CD4-positive, alpha-beta T cell treated with Interleukin-17A for 1 hour (primary cell): ENCODE measurements around the gene ACP7.
"Not testable (repeated sequence)": the region's sequence is repeated elsewhere in the genome, so short reads cannot be mapped to it uniquely, and the experiment has no call there.

Experiments used
- DNase-seq: peaks from one replicate; pipeline ENCODE4 v3.0.0-alpha.2; 2020

Gene ACP7

DNA sequence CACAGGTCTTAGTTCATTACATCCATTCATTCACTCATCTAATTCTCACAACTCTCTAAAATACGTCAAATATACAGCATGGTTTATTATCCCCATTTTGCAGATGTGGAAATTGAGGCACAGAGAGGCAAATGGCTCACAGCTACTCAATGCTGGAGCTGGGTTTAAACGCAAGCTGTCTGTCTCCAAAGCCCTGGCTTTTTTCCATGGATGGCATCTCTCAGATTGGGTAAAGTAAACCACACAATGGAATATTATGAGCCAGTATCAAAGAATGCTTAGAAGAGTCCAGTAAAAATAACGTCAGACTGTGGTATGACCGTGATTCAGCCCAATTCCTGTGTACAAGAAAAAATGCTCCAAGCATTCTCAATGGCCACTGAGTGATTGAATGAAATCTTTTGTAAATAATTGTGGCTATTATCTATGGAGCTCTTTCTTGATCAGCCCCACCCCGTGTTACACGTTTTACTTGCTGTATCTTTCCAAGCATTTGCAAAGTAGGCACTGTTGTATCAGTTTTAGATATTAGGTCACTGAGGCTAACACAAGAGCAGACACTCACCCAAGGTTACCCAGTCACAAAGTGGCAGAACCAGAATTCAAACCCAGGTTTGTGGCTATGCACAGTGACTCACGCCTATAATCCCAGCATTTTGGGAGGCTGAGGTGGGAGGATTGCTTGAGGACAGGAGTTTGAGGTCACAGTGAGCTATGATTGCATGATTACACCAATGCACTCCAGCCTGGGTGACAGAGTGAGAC is 5.5 kb upstream of the ACP7 start:
- DNase-seq, result no peak

DNA sequence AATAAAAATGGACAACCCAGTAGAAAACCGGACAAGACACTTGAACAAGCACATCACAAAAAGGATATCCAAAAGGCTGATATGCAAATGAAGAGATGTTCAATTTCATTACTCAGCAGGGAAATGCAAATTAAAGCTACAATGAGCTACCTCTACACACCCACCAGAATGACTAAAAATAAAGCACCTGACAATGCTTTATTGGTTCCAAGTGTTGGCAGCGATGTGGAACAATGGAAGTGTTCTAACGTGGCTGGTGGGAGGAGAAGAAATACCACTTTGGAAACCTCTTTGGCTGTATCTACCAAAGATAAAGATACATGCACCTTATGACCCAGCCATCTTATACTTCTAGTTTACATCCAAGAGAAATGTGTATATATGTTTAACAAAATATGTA is 3.7 kb upstream of the ACP7 start:
- no peak for DNase-seq

DNA sequence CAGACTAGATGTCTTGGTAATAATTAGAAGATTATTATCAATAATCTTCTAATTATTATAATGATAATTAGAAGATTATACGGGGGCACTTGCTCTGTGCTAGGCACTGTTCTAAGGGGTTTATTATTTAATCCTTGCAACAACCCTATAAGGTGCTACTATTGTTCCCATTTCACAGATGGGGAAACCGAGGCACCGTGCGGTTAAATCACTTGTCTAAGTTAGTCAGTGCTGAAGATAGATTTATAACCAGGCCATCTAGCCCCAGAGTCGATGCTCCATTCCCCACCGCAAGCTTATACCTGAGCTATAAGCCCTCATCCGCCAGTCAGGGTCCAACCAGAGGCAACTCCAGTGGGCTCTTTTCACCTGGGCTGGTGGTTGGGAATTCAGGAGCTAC is 2.0 kb upstream of the ACP7 start:
- DNase-seq, result no peak

DNA sequence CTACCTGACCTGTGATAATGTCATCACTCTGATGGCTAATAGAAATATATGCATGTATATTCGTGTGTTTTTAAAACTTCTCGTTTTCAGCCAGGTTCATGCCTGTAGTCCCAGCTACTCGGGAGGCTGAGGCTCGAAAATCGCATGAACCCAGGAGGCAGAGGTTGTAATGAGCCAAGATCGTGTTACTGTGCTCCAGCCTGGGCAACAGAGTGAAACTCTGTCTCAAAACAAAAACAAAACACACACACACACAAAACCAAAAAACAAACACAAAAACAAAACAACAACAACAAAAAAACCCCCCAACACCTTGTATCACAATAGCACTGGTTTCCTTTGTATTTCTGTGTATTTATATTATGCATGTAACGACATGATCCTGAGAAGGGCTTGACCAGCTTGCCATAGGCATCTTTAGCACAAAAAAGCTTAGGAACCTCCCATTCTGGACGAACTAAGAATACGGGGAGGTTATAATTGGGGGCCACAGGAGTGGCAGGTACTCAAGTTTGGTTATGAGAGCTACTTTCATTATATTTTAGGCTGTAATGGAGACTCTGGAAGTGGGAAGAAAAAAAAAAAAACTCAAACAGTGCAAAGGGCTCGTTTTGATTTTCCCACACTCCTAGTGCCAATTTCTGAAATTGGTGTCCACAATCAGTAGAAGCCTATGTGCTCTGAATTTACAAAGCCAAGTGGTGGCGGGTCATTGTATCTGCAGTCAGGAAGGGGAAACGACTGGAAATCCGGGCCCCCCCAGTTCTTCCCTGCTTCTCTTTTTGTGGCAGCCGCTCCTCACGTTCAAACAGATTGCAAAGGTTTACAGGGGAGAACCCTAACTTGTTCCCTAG is 1.2 kb upstream of the ACP7 start:
- no peak for DNase-seq

DNA sequence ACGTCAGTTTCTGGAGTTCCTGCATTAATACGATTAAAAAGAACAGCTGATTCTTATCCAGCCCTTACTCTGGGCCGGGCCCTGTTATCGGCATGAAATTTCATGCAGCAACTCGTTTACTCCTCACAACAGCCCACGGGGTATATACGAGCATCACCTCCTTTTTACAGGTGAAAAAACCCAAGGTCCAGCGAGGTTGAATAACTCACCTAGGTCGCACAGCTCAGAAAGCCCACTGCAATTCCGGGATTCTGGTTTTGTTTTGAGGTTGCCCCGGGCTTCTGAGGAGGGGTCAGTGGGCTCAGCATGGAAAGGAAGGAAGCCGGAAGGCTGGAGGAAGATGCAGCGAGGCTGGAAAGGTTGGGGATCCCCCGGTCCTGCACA is 577 bp upstream of the ACP7 start:
- no peak for DNase-seq

DNA sequence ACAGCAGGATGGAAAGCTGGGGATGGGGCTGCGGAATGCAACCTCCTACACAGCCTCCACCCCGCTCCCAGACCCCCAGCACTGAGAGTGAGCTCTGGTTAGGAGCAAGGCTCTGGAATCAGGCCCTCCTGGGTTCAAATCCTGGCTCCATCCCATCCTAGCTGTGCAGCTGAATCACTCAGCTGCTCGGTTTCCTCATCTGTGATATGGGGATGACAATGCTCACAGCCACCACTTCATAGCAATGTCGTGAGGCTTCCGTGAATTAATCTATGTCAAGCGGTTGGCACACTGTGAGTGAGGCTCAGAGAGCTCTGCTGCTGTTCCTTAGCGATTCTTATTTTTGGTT is 538 bp downstream of the ACP7 start:
- no peak for DNase-seq

DNA sequence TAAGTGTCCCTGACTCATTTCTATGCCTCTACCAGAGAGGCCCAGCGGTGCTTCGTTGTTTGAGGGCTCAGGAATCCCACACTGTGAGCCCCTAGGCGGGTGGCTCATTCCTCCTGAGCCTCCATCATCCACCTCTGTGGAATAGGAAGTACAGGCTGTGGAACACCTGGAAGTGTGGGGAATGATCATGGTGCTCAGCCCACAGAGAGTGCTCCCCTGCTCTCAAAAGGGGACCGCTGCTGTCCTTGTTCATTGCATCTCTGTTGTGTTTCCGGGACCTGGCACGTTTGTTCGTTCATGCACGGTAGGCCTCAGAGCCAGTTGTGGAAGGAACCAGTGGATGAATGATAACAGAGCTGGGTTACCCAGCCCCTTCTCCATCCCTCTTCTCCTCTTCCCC is 1.2 kb downstream of the ACP7 start:
- no peak for DNase-seq

DNA sequence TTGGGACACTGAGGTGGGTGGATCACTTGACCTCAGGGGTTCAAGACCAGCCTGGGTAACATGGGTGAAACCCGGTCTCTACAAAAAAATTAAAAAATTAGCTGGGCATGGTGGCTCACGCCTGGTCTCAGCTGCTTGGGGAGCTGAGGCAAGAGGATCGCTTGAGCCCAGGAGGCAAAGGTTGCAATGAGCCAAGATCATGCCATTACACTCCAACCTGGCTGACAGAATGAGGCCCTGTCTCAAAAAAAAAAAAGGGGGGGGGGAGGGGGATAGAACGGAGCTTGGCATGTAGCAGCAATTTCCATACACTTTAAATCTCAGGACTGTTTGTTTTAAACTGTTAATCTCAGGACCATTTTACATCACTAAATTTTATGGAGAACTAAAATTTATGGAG is 2.2 kb downstream of the ACP7 start:
- no peak for DNase-seq

DNA sequence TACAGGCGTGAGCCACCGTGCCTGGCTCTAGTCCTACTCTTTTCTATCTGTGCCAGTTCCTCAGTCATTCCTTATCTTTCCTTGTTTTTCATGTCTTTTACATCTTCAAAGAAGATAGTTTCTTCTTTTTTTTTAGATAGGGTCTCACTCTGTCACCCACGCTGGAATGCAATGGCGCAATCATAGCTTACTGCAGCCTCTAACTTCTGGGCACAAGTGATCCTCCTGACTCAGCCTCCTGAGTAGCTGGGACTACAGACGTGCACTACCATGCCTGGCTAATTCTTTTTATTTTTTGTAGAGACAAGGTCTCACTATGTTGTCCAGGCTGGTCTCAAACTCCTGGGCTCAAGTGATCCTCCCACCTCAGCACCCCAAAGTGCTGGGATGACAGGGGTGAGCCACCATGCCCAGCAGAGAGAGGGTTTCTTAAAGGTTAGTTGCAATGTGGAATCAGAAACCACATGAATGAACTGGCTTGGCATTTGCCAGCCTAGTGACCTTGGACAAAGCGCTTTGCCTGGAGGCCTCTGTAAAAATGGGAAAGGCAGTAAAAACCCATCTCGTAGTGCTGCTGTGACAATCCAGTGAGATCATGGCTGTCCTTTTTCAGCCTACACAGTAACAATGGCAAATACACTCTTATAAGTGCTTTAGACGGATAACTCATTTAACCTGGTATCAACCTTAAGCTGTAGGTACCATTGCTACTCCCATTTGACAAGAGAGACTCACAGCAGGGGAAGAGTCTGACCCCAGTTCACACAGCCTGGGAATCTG is 3.9 kb downstream of the ACP7 start:
- DNase-seq, result no peak

DNA sequence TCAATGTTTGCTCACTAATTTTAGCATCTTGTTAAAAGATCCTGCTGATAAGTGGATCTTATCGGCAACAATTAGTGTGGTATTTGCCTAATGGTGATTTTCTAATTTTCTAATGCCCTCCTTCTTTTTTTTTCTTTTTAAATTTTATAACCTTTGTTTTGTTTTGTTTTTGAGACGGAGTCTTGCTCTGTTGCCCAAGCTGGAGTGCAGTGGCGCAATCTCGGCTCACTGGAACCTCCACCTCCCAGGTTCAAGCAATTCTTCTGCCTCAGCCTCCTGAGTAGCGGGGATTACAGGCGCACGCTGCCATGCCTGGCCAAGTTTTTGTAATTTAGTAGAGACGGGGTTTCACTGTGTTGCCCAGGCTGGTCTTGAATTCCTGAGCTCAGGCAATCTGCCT is 5.8 kb downstream of the ACP7 start:
- DNase-seq, result not testable (repeated sequence)

DNA sequence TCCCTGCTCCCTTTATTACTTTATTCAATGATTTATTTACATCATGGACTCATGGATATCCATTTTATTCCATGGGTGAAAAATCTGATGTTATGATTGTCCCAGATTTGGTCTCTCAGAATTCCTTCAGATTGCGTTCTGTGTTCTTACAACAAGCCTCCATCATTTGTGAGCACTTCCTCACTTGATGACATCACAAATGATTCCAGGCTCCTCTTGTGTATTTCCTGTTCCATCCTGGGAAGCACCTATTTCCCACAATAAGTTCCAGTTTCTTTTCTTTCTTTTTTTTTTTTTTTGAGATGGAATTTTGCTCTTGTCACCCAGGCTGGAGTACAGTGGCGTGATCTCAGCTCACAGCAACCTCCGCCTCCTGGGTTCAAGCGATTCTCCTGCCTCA is 6.7 kb downstream of the ACP7 start:
- no peak for DNase-seq

DNA sequence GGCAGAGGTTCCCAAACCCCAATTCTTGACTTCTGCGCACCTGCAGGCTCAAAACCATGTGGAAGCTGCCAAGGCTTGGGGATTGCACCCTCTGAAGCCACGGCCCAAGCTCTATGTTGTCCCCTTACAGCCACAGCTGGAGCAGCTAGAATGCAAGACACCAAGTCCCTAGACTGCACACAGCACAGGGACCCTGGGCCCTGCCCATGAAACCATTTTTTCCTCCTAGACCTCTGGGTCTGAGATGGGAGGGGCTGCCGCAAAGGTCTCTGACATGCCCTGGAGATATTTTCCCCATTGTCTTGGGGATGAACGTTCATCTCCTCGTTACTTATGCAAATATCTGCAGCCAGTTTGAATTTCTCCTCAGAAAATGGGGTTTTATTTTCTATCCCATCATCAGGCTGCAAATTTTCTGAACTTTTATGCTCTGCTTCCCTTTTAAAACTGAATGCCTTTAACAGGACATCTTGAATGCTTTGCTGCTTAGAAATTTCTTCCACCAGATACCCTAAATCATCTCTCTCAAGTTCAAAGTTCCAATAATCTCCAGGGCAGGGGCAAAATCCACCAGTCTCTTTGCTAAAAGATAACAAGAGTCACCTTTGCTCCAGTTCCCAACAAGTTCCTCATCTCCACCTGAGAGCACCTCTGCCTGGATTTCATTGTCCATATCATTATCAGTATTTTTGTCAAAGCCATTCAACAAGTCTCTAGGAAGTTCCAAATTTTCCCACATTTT is 11.8 kb downstream of the ACP7 start:
- not testable (repeated sequence) for DNase-seq

DNA sequence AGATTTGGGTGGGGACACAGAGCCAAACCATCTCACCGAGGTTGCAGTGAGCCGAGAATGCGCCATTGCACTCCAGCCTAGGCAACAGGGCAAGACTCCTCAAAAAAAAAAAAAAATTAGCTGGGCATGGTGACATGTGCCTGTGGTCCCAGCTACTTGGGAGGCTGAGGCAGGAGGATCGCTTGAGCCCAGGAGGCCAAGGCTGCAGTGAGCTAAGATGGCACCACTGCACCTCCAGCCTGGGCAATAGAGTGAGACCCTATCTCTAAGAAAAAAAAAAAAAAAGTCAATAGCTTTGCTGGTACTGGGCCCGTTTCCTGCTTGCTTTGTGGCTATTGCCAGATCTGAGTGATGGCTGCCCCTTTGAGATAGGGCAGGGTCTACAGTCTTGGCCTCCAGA is 13.1 kb downstream of the ACP7 start:
- no peak for DNase-seq

DNA sequence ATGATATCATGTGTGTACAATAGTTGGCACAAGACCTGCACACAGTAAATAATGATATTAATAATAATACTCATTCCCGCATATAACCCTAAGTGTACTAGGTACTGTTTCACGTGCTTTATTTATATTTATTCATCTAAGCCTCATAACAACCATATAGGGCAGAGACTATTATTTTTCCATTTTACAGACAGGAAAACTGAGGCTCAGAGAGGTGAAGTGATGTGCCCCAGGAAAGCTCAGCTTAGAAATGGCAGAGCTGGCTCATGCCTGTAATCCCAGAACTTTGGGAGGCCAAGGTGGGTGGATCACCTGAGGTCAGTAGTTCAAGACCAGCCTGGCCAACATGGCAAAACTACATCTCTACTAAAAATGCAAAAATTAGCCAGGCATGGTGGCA is 13.6 kb downstream of the ACP7 start:
- no peak for DNase-seq

DNA sequence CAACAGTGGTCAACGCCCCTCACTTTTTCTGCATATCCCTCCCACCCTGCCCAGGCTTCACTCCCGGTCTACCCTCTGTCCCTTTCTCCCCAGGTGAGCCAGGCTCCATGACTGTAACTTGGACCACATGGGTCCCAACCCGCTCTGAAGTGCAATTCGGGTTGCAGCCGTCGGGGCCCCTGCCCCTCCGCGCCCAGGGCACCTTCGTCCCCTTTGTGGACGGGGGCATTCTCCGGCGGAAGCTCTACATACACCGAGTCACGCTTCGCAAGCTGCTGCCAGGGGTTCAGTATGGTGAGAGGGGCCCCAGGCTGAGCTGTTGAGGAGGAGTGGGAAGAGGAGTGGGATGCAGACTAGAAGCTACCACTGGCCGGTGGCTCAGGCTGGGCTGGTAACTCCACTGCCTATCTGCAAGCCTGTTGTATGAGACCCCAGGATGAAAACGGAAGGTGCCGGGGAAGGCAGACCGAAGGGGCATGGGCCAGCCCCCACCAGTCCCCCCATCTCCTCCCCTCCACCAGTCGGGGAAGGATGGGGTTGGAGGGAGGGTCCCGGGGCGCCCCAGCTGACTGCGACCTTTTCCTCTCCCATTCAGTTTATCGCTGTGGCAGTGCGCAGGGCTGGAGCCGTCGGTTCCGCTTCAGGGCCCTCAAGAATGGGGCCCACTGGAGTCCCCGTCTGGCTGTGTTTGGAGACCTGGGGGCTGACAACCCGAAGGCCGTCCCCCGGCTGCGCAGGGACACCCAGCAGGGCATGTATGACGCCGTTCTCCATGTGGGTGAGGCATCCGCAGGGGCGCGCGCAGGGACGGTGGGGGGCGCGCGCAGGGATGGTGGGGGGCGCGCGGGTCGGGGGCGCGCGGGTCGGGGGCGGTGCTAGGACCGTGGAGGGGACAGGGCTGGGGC is 14.4 kb downstream of the ACP7 start:
- no peak for DNase-seq

DNA sequence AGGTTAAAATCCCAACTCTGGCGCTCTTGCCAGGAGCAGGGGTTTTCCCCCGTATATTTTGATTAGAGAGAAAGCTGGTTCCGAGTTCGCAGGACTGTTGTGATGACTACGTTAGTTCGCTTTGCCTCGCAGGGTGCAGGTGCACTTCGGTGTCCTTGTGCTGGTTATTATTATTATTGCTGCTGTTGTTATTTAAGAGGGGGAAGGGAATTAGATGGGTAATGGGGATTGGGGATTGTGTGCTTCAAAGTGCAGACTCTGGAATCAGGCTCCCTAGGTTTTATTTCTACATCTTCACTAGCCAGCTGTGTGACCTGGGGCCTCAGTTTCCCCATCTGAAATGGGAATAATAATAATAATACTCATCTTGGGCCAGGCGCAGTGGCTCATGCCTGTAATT is 15.2 kb downstream of the ACP7 start:
- DNase-seq, result no peak

DNA sequence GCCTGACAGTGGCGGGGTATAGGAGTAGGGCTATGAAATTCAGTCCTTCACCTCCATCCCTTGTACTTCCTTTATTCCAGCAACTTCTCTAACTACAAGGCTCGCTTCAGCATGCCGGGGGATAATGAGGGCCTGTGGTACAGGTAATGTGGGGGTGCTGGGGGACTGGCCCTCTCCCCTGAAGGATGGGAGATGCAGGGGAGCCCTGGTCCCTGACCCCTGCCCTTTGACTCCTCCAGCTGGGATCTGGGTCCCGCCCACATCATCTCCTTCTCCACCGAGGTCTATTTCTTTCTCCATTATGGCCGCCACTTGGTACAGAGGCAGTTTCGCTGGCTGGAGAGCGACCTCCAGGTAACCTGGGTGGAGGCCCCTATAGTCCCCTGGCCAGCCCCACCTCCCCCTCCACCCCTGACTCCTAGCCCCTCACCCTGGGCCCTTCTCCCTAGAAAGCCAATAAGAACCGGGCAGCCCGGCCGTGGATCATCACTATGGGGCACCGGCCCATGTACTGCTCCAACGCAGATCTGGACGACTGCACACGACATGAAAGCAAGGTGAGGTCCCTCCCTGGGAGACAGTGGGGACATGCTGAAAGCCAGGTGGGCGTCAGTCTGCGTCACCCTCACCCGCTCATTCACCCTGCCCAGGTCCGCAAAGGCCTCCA is 16.5 kb downstream of the ACP7 start:
- DNase-seq, result no peak

DNA sequence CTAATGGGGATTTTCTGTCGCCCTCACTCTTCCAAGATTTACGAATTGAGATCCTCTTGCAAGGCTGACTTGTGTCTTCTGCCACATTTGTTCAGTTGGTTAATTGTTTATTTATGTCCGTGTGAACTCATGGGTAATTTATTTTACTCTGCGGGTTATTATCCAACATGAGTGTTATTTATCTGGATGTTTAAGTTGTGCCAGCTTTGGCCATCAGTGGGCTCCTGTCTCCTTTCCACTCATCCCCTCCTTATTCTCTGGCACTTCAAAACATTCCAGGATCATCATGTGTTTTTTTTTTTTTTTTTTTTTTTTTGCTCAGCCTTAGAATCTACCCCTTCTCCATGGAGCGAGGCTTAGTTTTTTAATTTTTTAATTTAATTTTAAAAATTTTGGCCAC is 19.0 kb downstream of the ACP7 start:
- DNase-seq, result no peak

DNA sequence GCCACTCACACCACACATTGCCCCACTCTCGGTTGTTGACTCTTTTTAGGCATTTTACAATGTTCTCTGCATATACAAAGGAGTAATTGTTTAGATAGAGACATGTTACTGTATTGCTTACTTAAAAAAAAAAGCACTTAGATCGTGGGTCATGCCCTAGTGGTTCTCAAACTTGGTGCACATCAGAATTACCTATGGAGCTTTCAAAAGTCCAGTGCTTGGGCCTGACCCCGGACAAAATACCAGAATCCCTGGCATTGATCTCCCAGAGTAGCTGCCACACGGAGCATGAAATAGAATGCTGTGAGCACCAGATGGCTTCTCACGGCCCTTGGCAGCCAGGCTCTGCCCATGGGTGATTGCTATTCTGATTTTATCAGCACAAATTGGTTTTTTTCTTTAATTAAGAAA is 20.0 kb downstream of the ACP7 start:
- DNase-seq, result no peak

DNA sequence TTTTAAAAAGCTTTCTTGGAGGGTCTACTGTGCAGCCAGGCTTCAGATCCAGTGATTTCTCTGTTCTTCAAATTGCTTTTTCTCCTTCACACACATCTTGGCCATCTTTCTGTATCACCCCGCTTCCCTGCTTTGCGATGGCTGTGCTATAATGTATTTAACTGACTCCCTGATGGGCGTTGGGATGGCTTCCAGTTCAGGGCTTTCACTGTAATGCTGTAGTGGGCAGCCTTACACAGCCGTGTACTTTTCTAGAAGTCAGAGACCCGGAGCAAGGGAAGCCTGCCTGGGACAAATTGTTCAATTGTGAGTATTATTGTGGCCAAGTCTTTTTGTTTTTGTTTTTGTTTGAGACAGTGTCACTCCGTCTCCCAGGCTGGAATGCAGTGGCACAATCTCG is 22.0 kb downstream of the ACP7 start:
- DNase-seq, result no peak

DNA sequence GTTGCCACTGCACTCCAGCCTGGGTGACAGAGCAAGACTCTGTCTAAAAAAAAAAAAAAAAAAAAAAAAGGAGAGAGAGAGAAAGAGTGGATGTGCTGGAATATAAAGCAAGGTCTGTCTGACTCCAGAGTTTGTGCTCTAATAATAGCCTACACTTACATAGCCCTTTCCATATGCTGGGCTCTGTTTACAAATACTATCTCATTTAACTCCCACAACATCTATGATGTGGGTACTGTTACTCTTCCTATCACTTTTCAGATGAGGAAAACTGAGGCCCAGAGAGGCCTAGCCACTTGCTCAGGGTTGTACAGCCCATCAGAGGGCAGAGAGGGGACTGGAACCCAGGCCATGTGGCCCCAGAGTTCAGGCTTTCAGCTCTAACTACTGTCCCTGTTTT is 25.5 kb downstream of the ACP7 start:
- DNase-seq, result no peak
